GM19468 (cell line): ENCODE results near the gene APBA2.

Experiments used
- ATAC-seq: cut with Tn5 transposase; IDR thresholded peaks from one replicate; pipeline ENCODE4 v1.9.1; 2021; ENCODE audit warnings: mild to moderate bottlenecking, moderate library complexity, moderate number of reproducible peaks; ENCODE audit not compliant: unreplicated experiment; ENCODE audit errors: extremely low read depth

APBA2 gene

DNA sequence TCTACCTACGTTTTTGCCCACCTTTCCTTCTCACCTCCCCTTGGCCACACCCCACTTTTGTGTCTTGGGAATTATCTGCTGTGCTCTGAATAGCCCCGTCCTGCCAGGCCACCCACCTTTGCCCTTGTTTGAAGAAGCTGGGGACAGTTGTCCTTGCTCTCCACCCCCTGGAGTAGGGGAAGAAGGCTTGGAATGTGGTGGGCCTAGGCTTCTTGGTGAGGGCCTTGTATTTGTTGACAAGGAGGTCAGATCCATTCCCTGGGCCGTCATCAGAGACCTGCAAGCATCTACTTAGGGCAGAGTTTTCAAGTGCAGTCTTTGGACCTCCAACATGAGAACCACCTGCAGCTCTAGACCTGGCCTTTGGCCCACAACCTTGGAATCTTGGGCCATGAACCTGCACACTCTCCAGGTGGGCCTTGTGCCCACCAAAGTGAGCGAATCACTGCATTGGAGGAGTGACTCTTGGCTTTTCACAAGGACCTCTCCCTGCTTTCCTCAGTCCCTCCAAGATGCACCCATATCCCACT is 160.6 kb downstream of the APBA2 start:
- ATAC-seq, result no peak

DNA sequence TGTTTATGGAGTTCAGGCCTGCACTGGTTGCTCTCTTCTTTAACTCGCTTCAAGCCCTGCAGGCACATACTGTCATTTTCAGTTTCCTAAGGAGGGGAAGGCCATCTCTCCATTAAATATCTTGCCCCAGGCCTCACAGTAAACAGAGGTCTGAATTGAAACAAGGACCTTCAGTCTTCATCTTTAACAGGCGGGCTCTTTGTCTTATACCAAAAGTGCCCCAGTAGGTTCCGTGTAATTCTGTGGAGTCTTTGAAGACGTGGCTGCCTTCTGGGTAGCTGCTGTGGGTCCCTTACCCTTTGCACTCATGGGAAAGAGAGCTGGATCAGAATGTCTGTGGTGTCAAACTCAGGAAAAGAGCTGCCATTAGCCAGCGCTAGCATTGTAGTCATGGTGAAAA is 161.2 kb downstream of the APBA2 start:
- no peak for ATAC-seq

DNA sequence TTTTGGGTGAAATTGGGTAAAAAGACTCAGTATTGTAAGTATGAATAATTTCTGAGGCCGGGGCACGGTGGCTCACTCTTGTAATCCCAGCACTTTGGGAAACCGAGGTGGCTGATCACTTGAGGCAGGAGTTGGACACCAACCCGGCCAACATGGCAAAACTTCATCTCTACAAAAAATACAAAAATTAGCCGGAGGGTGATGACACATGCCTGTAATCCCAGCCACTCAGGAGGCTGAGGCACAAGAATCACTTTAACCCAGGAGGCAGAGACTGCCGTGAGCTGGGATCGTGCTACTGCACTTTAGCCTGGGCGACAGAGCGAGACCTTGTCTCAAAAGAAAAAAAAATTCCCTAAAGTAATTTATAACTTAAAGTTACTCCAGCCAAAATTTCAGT is 162.2 kb downstream of the APBA2 start:
- ATAC-seq, result no peak

DNA sequence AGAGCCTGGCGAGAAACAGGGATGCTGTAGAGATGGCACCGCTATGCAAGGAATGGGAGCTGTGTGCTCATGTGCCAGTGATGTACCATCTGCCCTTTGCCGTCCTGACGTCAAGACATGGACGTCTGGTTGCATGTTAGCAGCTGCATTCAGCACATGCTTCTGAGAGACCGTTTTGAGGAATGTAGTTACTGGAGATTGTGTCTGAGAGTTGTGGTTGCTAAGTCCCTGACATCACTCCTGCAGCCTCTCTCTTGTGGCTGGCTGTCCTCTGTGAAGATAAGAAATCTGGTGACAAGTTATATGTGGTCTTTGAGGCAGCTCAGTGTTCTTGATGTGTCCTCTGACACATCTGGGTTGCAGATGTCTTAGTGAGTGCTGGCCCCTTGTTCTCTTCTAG is 165.1 kb downstream of the APBA2 start:
- no peak for ATAC-seq

DNA sequence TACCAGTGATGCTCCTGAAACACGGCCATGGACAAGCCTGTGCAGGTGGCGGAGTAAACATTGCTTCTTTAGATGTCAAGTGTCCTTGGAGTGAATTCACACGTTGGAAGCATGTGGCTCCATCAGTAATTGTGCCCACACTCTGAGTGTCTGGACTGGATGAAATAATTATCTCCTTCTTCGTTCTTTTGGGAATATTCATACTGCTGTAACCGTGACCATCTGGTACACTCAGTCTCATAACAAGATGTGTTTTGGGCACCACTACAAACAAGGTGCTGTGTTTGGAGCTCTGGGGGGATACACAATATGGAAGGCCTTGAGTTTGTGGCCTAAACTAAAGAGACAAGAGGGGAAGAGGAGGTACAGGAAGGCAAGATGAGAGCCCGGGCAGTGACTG is 165.6 kb downstream of the APBA2 start:
- ATAC-seq, result no peak

DNA sequence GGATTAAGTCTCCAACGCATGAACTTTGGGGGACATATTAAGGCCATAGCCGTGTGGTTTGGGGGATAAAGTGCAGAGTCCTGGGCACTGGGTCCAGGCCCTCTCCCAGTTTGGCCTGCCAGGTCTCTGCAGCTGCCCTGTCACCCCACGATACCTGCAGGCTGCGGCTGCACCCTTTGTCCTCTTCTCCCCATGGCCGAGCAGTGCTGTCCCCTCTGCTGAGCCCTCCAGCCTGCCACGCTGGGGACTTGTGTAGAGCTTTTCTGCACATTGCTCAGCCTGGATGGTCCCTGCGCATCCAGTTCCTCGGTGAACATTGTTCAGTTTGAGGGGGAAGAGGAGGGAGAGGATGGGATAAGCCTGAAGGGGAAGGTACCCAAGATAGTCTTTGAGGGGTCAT is 167.2 kb downstream of the APBA2 start:
- no peak for ATAC-seq

DNA sequence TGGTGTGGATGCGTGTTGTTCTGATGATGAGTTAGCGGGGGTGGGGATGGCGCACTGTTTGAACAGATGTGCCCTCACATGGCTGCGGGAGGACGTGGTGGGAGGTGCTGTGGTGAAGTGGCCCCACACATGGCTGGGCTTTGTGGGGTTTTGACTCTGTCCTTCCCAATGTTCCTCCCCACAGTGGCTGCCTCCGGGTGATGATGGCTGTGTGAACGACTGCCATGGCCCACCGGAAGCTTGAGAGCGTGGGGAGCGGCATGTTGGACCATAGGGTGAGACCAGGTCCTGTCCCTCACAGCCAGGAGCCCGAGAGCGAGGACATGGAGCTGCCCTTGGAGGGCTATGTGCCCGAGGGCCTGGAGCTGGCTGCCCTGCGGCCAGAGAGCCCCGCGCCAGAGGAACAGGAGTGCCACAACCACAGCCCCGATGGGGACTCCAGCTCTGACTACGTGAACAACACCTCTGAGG is 167.9 kb downstream of the APBA2 start:
- no peak for ATAC-seq

DNA sequence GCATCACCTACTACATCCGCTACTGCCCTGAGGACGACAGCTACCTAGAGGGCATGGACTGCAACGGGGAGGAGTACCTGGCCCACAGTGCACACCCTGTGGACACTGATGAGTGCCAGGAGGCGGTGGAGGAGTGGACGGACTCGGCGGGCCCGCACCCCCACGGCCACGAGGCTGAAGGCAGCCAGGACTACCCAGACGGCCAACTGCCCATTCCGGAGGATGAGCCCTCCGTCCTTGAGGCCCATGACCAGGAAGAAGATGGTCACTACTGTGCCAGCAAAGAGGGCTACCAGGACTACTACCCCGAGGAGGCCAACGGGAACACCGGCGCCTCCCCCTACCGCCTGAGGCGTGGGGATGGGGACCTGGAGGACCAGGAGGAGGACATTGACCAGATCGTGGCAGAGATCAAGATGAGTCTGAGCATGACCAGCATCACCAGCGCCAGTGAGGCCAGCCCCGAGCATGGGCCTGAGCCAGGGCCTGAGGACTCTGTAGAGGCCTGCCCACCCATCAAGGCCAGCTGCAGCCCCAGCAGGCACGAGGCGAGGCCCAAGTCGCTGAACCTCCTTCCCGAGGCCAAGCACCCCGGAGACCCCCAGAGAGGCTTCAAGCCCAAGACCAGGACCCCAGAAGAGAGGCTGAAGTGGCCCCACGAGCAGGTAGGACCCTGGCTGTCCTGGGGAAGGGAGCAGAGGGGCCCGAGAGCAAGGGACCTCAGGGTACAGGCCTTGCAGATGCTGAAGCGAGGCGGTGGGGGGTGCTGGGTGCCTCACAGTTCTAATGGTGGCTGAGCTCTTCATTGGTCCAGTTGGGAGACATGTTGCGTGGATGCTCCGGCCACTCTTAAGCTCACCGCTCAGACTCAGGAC is 168.6 kb downstream of the APBA2 start:
- no peak for ATAC-seq

DNA sequence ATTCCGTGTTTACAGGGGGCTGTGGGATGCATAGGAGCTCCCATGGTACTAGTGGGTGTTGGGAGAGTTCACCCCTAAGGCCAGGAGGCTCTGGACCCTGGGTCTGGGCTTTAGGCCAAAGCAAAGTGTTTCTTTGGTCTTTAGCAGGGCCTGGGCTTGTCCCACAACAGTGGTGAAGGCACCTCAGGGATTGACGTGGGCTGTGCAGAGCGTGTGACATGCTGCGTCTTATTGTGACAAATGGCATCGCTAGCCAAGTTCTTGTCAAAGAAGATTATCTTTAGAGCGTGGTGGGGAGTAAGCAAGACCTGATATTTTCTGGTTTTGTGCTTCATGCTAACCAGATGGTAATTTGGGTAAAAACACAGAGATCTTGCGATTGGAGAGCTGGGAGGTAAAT is 170.1 kb downstream of the APBA2 start:
- no peak for ATAC-seq

DNA sequence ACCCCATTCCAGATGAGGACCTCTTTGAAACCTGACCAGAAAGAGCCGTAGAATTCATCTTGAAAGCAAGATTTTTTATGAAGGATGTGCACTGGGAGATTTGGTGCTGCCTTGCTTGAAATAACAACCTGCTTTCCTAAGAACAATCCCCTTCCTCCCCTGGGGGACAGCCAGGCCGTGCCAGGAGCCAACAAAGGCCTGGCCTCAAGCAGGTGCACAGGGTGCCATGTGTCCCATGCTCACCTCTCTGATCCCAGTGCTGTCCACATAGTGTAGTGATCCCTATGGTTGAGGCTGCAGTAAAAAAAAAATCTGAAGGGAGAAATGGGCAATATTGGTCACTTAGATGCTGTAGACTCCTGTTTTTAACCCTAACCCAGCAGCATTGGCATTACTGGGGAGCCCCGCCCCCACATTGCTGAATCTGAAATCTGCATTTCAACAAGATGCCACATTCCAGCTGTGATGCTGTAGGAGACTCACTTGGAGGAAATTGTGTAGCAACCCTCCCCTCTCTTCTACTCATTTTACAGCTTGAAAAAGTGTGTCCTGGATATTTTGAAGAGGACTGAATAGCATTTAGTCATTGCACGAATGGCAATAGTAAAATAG is 171.2 kb downstream of the APBA2 start:
- no peak for ATAC-seq

DNA sequence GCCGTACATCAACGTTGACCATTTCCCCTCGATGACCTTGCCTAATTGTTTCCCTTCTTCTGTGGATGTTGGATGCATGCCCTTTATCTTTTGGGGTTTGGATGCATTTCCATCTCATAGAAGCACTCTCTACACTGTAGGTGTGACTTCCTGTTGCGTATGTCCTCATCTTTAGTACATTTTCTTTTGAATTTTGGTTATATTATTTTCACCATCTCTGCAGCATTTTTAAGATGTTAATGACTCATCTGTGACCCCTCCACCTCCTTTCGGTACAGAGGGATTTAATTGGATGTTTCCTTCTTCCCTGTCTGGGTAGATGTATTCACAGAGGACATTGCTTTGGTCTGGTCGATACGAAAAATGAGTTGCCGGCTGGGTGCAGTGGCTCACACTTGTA is 172.1 kb downstream of the APBA2 start:
- ATAC-seq, result no peak

DNA sequence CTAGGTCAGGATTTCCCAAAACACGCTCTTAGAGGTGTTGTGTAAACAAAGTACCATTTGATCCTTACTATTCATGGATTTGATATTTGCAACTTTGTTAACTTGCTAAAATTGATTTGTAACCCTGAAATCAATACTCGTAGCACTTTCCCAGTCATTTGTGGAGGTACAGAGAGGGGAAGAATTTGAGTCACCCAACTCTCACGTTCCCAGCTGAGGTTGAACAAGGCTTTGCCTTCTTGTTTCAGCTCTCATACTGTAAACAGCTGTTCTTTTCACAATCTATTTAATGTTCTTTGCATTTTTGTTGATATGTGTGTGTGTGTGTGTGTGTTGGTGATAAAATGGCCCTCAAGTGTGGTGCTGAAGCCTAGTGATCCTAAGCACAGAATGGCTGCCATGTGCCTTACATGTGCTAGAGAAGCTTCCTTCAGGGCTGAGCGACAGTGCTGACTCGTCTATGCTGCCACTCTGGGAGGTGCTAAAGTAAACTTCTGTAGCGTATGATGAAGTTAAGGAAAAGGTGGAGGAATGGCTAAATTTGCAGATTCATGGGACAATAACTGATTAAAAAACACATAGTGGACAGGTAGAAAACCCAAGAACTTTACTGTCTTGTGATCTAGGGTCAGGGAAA is 173.2 kb downstream of the APBA2 start:
- ATAC-seq, result no peak

DNA sequence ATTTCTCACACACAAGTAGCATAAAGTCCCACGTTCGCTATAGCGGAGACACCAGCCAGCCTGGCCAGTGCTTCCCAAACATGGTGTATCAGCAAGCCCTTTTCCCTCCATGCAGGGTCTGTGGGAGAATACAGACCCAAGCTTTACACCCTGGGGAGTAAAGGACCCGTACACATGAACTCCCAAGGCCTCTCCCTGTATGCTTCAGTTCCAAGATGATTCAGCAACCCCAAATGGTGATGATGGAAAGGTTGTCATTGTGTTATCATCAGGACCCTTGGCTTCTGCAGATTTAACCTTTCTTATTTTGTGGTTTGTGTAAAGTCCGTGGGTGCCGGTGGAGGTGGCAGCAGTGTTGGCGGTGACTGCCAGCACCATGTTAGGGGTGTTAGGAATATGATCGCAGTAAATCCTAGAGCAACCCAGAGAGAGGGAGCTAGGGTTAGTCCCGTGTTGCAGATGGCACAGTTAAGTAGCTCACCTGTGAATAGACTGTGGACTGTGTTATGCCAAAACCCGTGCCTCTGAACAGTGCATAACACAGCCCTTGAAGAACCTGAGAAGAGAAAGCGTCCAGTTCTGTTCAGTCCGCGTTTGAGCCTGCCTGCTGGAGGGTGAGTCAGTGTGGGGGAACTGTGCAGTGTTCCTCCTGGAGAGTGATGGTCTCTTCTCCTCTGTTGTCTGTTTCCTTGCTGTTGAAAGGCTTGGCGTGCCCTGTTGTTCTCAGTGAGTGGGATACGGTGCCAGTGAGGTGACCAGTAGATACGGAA is 174.3 kb downstream of the APBA2 start:
- no peak for ATAC-seq

DNA sequence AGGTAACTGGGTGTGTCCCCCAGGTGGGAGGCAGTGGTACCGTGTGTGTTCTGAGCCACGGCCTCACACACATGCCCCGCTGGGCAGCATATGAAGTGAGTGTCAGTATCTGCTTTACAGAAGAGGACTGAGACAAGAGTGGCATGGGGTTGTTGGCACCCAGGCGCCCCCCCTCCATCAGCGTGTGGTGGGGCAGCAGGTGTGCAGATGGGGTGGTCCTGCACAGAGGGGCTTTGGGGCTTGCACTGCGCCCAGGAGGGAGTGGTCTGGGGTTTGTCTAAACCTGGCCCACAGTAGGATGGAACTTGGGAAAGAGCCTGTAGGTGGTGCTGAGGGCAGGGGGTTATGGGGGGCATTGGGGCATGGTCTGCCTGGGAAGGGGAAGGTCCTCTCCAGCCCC is 176.0 kb downstream of the APBA2 start:
- ATAC-seq, result no peak

DNA sequence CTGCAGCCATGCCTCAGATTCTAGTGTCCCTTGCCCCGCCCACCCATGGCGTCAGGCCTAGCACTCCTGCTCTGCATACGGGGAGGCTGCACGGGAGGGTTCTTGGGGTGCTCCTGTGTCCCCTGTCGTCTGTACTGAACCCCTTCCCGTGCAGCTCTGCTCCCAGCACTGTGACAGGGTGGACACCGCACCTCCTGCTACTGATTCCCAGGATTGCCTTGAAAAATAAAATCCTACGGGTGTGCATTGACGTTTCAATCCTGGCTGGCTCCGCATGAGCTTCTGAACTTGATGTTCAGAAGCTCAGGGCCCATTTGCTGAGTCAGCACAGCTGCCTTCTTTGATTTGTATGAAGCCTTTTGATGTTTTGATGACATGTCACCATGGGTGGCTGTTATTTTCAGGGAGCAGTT is 176.4 kb downstream of the APBA2 start:
- ATAC-seq, result no peak

DNA sequence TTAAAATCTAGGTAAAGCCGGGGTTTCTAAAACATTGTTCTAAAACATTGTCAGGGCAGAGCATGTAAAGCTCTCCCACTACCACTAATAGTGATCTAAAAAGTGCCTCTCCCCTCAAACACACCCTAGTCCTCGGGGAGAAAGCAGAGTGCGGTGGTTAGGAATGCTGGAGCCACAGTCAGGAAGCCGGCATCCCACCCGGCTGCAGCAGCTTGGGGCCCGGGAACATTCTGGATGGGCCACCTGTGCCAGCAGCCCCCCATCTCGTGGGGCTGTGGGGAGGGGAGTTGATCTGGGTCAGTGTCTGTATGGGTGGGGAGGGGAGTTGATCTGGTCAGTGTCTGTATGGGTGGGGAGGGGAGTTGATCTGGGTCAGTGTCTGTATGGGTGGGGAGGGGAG is 176.9 kb downstream of the APBA2 start:
- ATAC-seq, result no peak

DNA sequence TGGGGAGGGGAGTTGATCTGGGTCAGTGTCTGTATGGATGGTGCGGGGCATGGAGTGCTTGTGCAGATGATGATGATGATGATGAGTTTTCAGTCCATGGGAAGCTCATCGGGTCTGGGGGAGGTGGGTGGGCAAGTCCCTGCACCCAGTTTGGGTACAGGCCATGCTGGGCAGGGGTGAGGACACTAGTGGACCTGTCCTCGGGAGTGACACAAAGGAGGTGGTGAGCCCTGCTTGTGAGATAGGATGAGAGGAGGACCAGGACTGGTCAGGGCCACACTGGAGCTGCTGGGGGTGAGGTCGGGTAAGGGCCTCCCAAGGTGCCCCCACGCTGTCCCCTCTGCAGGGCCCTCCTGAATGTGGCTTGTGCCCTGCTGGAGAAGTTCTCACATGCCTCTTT is 177.9 kb downstream of the APBA2 start:
- no peak for ATAC-seq

DNA sequence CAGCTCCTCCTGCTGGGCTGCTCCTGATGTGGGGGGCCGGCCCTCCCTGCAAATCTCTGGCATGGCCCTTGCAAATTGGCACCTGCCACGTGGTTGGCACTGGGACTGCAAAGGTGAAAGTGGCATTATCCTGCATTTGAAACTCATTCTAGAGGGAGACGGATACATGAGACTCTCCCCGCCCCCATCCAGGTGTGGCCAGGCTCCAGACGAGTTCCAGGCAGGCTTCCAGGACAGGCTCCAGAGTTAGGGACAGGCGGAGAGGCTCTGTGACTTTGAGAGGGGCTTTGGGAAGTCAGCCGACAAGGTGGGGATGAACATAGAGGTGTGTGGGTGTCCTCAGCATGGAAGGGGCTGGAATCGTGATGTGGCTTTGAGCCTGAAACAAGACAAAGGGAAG is 178.5 kb downstream of the APBA2 start:
- ATAC-seq, result no peak

DNA sequence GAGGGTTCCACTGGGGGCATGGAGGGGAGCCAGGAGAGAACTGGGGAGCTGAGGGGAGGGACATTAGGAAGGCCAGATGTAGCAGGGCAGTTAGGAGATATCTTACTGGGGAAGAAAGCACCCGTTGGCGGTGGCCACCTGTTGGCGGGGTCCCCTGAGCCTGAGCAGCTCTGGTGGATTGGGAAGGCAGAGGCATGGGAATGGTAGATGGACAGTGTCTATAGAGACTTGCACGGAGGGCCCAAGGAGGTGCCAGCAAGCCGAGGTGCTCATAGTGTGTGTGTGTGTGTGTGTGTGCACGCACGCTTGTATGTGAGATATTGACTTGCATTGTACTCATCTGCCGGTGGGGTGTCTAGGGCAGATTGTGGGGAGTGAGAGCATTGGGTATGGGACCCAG is 179.0 kb downstream of the APBA2 start:
- no peak for ATAC-seq

DNA sequence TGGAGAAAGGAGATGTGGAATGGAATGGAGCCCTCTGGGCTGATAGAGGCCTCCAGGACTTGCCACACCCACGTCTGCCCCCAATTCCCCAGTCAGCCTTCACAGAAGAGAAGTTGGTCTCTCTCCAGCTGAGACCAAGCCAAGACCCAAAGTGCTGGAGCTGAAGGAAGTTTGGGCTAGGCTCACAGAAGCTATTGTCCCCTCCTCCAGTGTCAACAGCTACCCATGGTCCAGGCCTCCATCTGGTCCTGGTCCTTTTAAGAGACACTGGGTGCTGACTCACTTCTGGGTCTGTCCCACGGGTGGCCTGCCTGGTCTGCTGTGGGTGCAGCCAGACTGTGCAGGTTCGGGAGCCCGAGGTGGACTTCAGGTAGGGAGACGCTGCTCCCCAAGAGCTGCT is 179.8 kb downstream of the APBA2 start:
- ATAC-seq, result no peak
